GM18861 (cell line): ENCODE measurements around the gene MKNK1.

Source experiments
- ATAC-seq: cut with Tn5 transposase; IDR thresholded peaks from one replicate; pipeline ENCODE4 v1.9.1; 2021; ENCODE audit not compliant: unreplicated experiment

MKNK1 gene

GRCh38 chr1:46568461-46568891 is 35.6 kb downstream of the MKNK1 start:
- ATAC-seq: no peak

- ATAC-seq: no peak
Observed at GRCh38 chr1:46563341-46563740, 40.7 kb downstream of the MKNK1 start.

DNA sequence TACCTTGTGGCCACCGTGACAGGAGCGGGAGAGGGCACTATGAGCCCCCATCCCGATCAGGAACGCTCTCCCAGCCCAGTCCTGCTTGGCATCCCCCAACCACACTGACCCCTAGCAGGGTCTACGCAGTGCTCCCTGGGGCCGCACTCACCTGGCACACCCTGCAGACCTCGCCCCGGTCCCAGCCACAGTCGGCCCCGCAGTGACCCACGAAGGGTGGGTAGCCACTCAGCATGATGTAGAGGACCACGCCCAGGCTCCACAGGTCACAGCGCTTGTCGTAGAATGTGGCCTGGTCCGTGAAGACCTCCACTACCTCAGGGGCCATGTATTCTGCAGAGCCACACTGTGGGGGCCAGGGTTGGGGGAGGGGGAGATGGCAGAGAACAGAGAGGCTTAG is 41.6 kb downstream of the MKNK1 start:
- ATAC-seq: no peak

DNA sequence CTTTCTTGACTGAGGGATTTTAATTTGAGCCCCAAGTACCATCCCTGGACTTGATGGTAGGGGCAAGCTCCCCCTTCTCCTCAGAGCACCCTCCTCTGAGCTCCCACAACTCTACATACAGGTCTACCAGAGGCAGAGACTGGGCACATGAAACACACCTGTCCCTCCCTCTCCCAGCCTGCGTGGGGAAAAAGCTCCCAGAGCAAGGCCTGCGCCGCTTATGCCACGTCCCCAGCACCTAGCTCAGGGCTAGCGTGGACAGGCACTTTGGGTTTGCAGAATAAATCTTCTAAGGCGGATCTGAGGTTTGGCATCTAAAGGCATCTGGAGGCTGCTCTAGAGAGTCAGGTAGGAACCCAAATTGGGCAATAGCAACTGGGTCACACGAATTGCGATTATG is 45.1 kb downstream of the MKNK1 start:
- no peak for ATAC-seq

GRCh38 chr1:46558141-46558963 is 45.7 kb downstream of the MKNK1 start:
- ATAC-seq: no peak

DNA sequence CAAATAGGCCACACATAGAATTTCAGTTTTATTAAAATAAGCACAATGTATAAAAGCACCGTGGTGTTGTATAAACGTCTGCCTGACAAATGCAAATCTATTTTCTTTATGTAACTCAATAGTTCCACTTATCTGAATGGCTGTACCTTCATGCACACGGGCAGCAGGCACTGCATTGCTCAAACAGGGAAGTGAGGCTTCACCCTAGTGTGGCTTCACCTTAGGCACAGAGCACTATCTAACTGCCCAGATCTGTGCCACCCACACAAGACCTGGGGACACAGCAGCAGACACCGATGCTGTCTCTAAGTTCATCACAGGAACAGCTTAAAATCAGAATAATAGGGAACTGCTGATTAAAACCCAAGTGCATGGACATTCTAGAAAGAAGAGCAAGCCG is 46.7 kb downstream of the MKNK1 start:
- no peak for ATAC-seq

DNA sequence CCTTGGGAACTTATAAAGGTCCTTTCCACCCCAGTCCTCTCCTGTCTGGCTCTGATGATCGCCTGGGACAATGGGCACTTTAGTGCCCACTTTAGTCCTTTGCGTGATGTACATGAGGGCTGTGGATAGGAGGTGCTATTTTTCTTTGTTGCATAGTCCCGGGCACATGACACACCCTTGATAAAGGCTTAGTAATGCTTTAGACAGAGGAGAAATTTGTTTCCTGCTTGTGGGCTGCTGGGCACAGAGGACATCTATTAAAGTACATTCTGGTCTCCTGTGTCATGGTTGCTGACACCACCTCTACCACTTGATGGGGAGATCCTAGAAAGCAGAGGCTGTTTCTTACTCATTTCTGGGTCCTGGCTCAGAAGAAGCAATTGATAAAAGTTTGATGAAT is 47.2 kb downstream of the MKNK1 start:
- no peak for ATAC-seq

GRCh38 chr1:46555826-46556619 is 48.0 kb downstream of the MKNK1 start:
- no peak for ATAC-seq

DNA sequence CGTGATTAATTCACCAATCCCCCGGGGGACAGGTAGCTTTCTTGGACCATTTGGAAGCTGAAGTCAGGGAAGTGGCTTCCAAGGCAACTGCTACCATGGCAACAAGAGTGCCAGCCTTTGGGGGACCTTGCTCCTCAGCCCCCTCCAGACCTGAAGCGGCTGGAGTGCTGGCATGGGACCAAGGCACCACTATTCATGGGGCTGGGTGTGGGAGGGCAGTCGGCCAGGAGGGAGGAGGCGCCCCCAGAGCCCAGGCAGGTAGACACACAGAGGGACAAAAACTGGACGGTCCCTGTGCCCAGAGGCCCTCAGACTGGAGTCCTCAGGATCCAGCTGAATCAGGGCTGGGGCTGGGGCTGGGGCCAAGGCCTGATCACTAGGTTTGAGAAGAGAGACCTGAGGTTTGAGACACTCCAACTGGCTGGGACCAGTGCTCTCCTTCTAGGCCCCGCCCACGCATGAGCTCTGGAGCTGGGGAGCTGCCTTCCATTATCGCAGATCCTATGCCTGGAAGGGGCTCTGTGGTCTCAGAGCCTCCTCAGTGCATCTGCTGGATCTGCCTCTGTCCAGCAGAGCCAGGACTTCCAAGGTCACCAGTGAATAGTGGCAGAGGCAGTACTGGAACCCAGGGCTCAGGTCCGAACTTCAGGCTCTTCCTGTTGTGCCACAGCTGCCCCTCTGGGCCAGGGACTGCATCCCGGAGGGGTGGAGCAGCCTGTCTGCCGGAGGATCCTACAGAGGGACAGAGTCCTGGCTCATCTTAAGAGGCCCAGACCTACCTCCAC is 49.3 kb downstream of the MKNK1 start:
- no peak for ATAC-seq

GRCh38 chr1:46554236-46554596 is 49.9 kb downstream of the MKNK1 start:
- ATAC-seq: no peak

- no peak for ATAC-seq
Observed at GRCh38 chr1:46553506-46553905, 50.6 kb downstream of the MKNK1 start.

DNA sequence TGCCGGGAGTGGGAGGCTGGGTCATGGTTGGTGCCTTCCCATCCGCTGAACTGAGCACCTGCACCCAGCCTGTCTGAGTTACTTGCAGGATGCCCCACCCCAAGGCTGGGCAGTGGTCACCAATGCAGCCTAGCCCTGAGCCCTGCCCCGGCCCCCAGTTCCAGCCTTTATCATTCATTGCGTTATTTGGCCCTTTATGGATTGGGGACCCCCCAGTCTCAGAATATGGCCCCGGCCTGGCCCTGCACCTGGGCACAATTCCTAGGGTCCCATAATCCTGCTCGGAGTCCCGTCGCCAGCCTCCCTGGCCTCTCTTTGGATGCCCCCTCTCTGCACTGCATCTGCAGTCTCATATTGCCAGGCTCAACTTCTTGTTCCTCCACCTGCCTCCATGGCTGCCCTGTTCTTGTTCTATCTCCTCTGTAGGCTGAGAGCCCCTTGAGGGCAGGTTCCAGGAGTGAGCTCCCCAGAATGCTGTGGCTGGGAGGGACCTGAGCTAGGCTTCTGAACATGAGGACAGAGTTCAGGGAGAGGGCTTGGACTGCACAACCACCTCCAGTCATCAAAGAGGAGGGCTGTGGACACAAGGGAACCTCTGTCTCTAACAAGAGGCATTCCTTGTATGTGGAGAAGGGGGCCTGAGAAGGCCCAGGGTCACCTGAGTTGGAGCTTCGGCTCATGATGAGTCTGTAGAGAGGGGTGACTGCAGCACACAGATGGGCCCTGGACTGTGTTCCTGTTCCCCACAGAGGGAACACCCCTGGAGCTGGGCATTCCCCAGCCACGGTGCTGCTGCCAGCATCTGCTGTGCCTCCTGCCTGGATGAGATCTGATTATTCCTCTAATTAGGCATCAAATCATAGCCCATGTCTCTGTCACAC is 51.5 kb downstream of the MKNK1 start:
- no peak for ATAC-seq

GRCh38 chr1:46551597-46552095 is 52.4 kb downstream of the MKNK1 start, which contains the start of gene KNCN:
Gene KNCN (minus strand): TSS chr1:46551647. CDS start chr1:46551215, 432 bp downstream.
- no peak for ATAC-seq

- no peak for ATAC-seq
Observed at GRCh38 chr1:46550751-46551231, 53.3 kb downstream of the MKNK1 start.

DNA sequence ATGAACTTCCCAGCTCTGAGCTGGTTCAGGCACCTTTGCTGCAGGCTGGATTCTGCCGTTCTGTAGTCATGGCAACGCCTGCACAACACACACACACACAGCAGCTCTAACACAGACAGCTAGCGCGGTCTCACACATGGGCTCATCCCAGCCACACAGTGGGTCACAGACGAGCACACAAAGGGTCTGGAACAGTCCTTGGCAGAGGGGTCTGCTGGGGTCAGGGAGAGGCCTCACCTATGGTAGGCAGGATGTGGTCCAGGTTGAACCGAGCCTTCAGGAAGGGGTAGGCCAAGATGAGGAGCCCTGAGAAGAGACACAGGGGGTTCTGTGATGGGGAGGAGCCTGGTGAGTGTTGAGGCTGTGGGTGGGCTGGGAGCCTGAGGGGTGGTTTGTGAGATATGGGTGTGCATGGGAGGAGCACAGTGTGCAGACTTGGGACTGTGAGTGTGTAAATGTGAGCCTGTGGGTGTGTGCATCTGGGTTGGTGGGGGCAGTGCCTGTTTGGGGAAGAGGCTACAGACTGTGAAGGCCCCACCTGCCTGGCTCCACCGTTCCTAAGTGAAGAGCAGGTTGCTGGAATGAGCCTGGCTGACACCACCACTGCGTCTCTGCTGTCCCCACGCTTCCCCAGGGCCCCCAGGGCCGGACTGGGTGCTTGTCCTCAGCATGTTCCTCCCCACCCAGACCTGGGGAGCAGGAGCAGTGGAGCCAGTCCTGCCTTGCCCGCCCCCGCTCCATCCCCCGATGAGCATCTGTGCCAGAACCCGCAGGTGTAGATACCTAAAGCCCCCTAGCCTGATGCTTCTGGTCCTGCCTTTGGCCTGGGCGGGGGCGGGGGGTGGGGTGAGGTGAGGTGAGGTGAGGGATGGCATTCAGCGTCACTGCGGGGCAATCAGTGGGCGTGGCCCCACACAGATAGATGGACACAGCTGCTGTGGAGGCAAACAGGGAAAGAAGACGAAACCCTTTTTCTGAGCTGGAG is 54.1 kb downstream of the MKNK1 start:
- ATAC-seq: no peak

DNA sequence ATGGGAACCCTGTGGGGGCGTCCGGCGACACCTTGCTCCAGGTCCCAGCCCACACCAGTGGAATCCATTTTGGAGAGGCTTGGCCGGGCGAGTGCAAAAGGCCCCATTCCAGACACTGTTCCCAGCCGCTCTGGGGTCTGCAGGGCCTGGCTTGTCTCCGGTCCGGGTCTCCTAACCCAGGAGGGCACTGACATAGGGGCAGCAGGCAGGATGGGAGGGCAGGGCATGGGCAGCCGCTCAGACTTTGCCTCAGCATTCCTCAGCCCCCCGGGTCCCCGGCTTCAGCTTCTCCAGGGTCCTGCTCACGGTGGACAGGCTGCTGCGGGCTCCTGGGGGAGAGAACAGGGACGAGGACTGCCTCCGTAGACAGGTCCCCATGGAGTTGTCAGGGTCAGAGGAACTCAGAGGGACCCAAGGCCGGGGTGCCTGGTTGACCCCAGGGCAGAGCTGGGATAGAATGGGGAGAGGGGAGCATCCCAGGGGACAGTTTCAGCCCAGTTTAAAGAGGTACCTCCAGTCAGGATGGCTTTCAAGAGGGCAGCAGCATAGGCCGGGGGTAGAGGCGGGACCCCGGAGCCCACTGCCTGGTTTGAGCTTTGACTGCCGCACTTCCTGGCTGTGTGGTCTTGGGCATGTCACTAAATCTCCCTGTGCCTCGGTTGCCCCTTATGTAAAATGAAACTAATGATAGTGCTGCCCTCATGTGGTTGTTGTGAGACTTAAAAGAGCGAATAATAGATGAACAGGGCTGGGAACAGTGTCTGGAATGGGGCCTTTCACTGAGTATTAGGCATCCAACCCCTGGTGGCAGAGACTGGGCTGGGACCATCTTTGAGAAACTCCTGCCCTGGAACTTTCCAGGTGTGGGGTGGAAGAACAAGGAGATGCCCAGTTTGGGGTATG is 56.3 kb downstream of the MKNK1 start:
- ATAC-seq: no peak

- ATAC-seq: no peak
Observed at GRCh38 chr1:46546210-46546609, 57.9 kb downstream of the MKNK1 start.

DNA sequence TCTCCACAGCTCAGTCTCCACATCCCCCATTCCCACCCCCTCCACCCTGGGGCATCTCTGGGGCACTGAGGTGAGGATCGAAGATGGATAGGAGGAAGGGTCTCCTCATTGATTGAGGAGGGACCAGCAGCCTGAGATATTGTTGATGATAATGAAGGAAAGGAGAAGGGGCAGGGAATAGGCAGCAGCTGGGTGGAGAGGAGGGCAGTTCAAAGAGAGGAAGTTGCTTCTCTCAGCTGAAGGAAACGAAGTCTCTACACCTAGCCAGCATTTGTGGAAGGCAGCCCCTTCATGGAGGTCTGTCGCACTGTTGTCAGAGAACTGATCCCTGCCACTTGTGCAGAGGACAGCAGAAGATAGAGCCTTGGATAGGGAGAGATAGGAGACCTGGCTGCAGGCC is 58.3 kb downstream of the MKNK1 start:
- ATAC-seq: no peak
